GM18498 (cell line): ENCODE results near the gene PHTF1.
"Not testable (repeated sequence)": the region's sequence is repeated elsewhere in the genome, so short reads cannot be mapped to it uniquely, and the experiment has no call there.

Experiments used
- ATAC-seq: cut with Tn5 transposase; IDR thresholded peaks from one replicate; pipeline ENCODE4 v1.9.1; 2021; ENCODE audit warnings: mild to moderate bottlenecking, moderate library complexity; ENCODE audit not compliant: unreplicated experiment

The PHTF1 gene

GRCh38 chr1:113779542-113779941 lies 20.3 kb upstream of the PHTF1 start:
- ATAC-seq: no peak

GRCh38 chr1:113777561-113777960 lies 18.3 kb upstream of the PHTF1 start:
- no peak for ATAC-seq

- no peak for ATAC-seq
Measured at GRCh38 chr1:113770031-113770430, 10.7 kb upstream of the PHTF1 start.

- no peak for ATAC-seq
Measured at GRCh38 chr1:113769601-113769970, 10.3 kb upstream of the PHTF1 start.

- ATAC-seq: no peak
Measured at GRCh38 chr1:113768916-113769600, 9.8 kb upstream of the PHTF1 start.

- no peak for ATAC-seq
Measured at GRCh38 chr1:113765306-113766230, 6.3 kb upstream of the PHTF1 start.

GRCh38 chr1:113763661-113764060 lies 4.4 kb upstream of the PHTF1 start:
- ATAC-seq: no peak

- ATAC-seq: no peak
Measured at GRCh38 chr1:113761937-113762336, 2.7 kb upstream of the PHTF1 start.

GRCh38 chr1:113760102-113761080 lies 1.1 kb upstream of the PHTF1 start:
- ATAC-seq: no peak

- peak; percentile 64 for ATAC-seq
Measured at GRCh38 chr1:113758631-113759332, 504 bp downstream of the PHTF1 start.

- no peak for ATAC-seq
Measured at GRCh38 chr1:113756461-113756860, 2.8 kb downstream of the PHTF1 start.

- ATAC-seq: not testable (repeated sequence)
Measured at GRCh38 chr1:113753333-113753732, 6.0 kb downstream of the PHTF1 start.

- no peak for ATAC-seq
Measured at GRCh38 chr1:113751516-113751915, 7.8 kb downstream of the PHTF1 start.

GRCh38 chr1:113751114-113751513 lies 8.2 kb downstream of the PHTF1 start:
- ATAC-seq: no peak

- ATAC-seq: no peak
Measured at GRCh38 chr1:113749402-113749801, 9.9 kb downstream of the PHTF1 start.

- no peak for ATAC-seq
Measured at GRCh38 chr1:113747376-113747775, 11.9 kb downstream of the PHTF1 start.

GRCh38 chr1:113745425-113745824 lies 13.9 kb downstream of the PHTF1 start:
- ATAC-seq: no peak

- no peak for ATAC-seq
Measured at GRCh38 chr1:113744114-113744513, 15.2 kb downstream of the PHTF1 start.

GRCh38 chr1:113742515-113742914 lies 16.8 kb downstream of the PHTF1 start:
- ATAC-seq: peak; percentile 76

- ATAC-seq: no peak
Measured at GRCh38 chr1:113734357-113735055, 24.8 kb downstream of the PHTF1 start.
